ENCODE data around the gene LILRA6. TPM values are rescaled to one million over a fixed set of nuclear protein-coding genes. Genes with fewer than 3 reads are reported as not detected.
"Not testable (repeated sequence)": the region's sequence is repeated elsewhere in the genome, so short reads cannot be mapped to it uniquely, and the experiment has no call there.

Gene LILRA6
- total RNA-seq, 1 experiment from 2014 or later = not detected

- H3K36me3 ChIP-seq (ENCODE audit: control insufficient read depth, insufficient read depth, low read length) = no peaks in the 10 kb centered on the region
- Mint-ChIP-seq H3K9me3 (ENCODE audit: unreplicated experiment) (no peaks in the 10 kb centered on the region), H3K4me1 (ENCODE audit: low read depth, unreplicated experiment) (no peaks in the 10 kb centered on the region), H3K27me3 (ENCODE audit: insufficient read depth, unreplicated experiment) (peaks cover 47% of the 10 kb centered on the region), H3K36me3 (ENCODE audit: insufficient read depth, unreplicated experiment) (no peaks in the 10 kb centered on the region), H3K27ac (ENCODE audit: unreplicated experiment) (no peak overlapping the region), H3K4me3 (ENCODE audit: unreplicated experiment) (no peak overlapping the region)
- H3K9me3 ChIP-seq = no peaks in the 10 kb centered on the region
- no peaks in the 10 kb centered on the region; the same call in 1 of the 2 replicates for H3K27me3 ChIP-seq (replicated peaks; ENCODE audit: control insufficient read depth, insufficient read depth, low read length)
- DNase-seq = no peak
- H3K4me1 ChIP-seq = no peaks in the 10 kb centered on the region
- CTCF ChIA-PET = no interaction called here
- intact Hi-C loops (cut with micrococcal nuclease; ENCODE audit: unreplicated experiment) = no loop called here
- BruUV-seq (replicated peaks) = no TSS peak
- POLR2A ChIA-PET = no interaction called here
- no peak overlapping the region for H3K4me3 ChIP-seq (ENCODE audit: low read depth, low read length)
- TF ChIP-seq CTCF (IDR thresholded peaks at IDR 0.05; ENCODE audit: insufficient read depth in 1 of 2, low read depth in 1 of 2, low read length in 1 of 2, severe bottlenecking in 1 of 2, unreplicated experiment in 1 of 2) = no peak
Observed at GRCh38 chr19:54275951-54276350, 33.4 kb upstream of the LILRA6 start.

GRCh38 chr19:54274516-54274915, 31.9 kb upstream of the LILRA6 start:
- H3K27me3 Mint-ChIP-seq (ENCODE audit: insufficient read depth, unreplicated experiment) = peaks cover 43% of the 10 kb centered on the region
- not testable (repeated sequence) for H3K27me3 ChIP-seq (replicated peaks; ENCODE audit: control insufficient read depth, insufficient read depth, low read length)

DNA sequence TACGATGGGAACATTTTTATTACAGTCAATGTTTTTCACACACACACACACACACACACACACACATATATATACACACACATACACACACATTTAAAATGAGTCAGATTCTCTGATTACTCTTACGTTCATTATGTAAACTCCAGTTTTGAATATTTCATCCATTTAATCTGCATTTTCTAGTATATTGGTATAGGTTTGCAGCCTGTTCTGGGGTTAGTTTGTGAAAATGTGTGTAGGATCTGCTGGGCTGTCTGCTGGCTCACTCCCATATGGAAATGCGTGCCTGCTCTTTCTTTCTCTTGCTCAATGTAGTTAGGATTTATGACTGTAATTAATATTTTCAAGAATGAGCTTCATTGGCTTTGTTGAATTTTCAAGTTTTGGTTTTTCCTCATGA, 31.2 kb upstream of the LILRA6 start:
- Mint-ChIP-seq H3K36me3 (ENCODE audit: insufficient read depth, unreplicated experiment) (no peaks in the 10 kb centered on the region), H3K9me3 (ENCODE audit: unreplicated experiment) (no peaks in the 10 kb centered on the region), H3K4me3 (ENCODE audit: unreplicated experiment) (no peak overlapping the region), H3K4me1 (ENCODE audit: low read depth, unreplicated experiment) (no peaks in the 10 kb centered on the region), H3K27me3 (ENCODE audit: insufficient read depth, unreplicated experiment) (peaks cover 38% of the 10 kb centered on the region), H3K27ac (ENCODE audit: unreplicated experiment) (no peak overlapping the region)
- H3K9me3 ChIP-seq = no peaks in the 10 kb centered on the region
- no peak for TF ChIP-seq CTCF (IDR thresholded peaks at IDR 0.05; ENCODE audit: insufficient read depth in 1 of 2, low read depth in 1 of 2, low read length in 1 of 2, severe bottlenecking in 1 of 2, unreplicated experiment in 1 of 2)
- no peak overlapping the region for H3K4me3 ChIP-seq (ENCODE audit: low read depth, low read length)
- H3K36me3 ChIP-seq (ENCODE audit: control insufficient read depth, insufficient read depth, low read length) = no peaks in the 10 kb centered on the region
- H3K4me1 ChIP-seq = no peaks in the 10 kb centered on the region
- ChIA-PET POLR2A (interaction anchor here (0.7 kb wide), 1 partner anchor 84 kb away, joined by 4 read pairs; the partner anchor contains the start of gene MBOAT7), CTCF (no interaction called here)
- no peaks in the 10 kb centered on the region; the same call in 1 of the 2 replicates for H3K27me3 ChIP-seq (replicated peaks; ENCODE audit: control insufficient read depth, insufficient read depth, low read length)
- intact Hi-C loops (cut with micrococcal nuclease; ENCODE audit: unreplicated experiment) = no loop called here
- no TSS peak for BruUV-seq (replicated peaks)
- no peak for DNase-seq

More at GRCh38 chr19:54274516-54274915, 31.9 kb upstream of the LILRA6 start:
- H3K4me3 ChIP-seq (ENCODE audit: low read depth, low read length); H3K4me1 Mint-ChIP-seq (ENCODE audit: low read depth, unreplicated experiment); POLR2A ChIA-PET; H3K9me3 ChIP-seq; DNase-seq; intact Hi-C loops (cut with micrococcal nuclease; ENCODE audit: unreplicated experiment); H3K27ac Mint-ChIP-seq (ENCODE audit: unreplicated experiment); BruUV-seq (replicated peaks); H3K4me1 ChIP-seq; H3K36me3 ChIP-seq (ENCODE audit: control insufficient read depth, insufficient read depth, low read length); H3K36me3 Mint-ChIP-seq (ENCODE audit: insufficient read depth, unreplicated experiment); H3K9me3 Mint-ChIP-seq (ENCODE audit: unreplicated experiment); CTCF ChIA-PET; H3K4me3 Mint-ChIP-seq (ENCODE audit: unreplicated experiment): not testable (repeated sequence)

DNA sequence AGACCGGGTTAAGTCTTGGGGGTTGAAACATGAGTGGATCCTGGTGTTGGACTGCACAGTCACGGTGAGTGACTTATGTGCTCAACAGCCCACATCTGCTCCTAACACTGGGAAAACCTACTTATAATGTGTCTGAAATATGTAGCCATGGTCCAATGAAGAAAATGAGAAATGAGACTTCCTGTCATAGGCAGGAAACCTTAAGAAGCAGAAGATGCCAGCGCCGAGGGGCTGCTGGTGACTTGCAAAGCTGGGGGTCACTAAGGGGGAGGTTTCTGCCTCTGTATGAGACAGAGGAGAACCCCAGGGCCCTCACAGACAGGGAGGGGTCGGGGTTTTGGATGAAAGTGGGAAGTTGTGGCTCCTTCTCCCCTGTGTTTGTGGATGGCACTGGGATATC, 29.6 kb upstream of the LILRA6 start:
- H3K4me3 ChIP-seq (ENCODE audit: low read depth, low read length); POLR2A ChIA-PET; intact Hi-C loops (cut with micrococcal nuclease; ENCODE audit: unreplicated experiment); H3K9me3 ChIP-seq; H3K36me3 Mint-ChIP-seq (ENCODE audit: insufficient read depth, unreplicated experiment); DNase-seq; H3K9me3 Mint-ChIP-seq (ENCODE audit: unreplicated experiment); H3K36me3 ChIP-seq (ENCODE audit: control insufficient read depth, insufficient read depth, low read length); CTCF ChIA-PET; H3K4me1 Mint-ChIP-seq (ENCODE audit: low read depth, unreplicated experiment); H3K4me1 ChIP-seq; H3K4me3 Mint-ChIP-seq (ENCODE audit: unreplicated experiment); H3K27me3 ChIP-seq (replicated peaks; ENCODE audit: control insufficient read depth, insufficient read depth, low read length); BruUV-seq (replicated peaks); H3K27ac Mint-ChIP-seq (ENCODE audit: unreplicated experiment): not testable (repeated sequence)
- H3K27me3 Mint-ChIP-seq (ENCODE audit: insufficient read depth, unreplicated experiment) = peaks cover 32% of the 10 kb centered on the region

DNA sequence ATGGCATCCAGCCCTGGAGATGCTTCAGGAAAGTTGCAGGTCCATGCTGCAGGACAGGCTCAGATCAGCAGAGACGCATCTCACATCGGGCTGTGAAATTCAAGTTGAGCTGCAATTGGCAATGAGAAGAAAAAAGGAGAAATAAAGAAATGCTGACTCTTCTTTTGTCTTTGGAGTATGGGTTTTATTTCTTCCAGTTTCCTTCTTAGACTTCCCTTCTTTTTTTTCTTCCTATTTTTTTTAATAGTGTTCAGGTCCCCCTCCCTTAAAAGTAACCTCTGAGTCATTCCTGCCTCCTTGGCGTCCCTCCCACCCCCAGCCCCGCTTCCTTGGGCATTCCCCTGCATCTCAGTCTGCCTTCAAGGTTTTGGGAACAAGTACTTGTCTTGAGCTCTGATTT, 29.0 kb upstream of the LILRA6 start:
- H3K4me3 Mint-ChIP-seq (ENCODE audit: unreplicated experiment); POLR2A ChIA-PET; H3K36me3 ChIP-seq (ENCODE audit: control insufficient read depth, insufficient read depth, low read length); H3K27ac Mint-ChIP-seq (ENCODE audit: unreplicated experiment); intact Hi-C loops (cut with micrococcal nuclease; ENCODE audit: unreplicated experiment); H3K4me1 ChIP-seq; H3K9me3 Mint-ChIP-seq (ENCODE audit: unreplicated experiment); H3K36me3 Mint-ChIP-seq (ENCODE audit: insufficient read depth, unreplicated experiment); BruUV-seq (replicated peaks); H3K27me3 ChIP-seq (replicated peaks; ENCODE audit: control insufficient read depth, insufficient read depth, low read length); CTCF ChIA-PET; DNase-seq; H3K4me3 ChIP-seq (ENCODE audit: low read depth, low read length); H3K4me1 Mint-ChIP-seq (ENCODE audit: low read depth, unreplicated experiment); H3K9me3 ChIP-seq: not testable (repeated sequence)
- peaks cover 32% of the 10 kb centered on the region for H3K27me3 Mint-ChIP-seq (ENCODE audit: insufficient read depth, unreplicated experiment)

Measured in Caco-2 (cell line).